Right lobe of liver (tissue), 6 donors: Measurements from ENCODE around the gene ZNF865. TPM values are rescaled to one million over a fixed set of nuclear protein-coding genes. Genes with fewer than 3 reads are reported as not detected.

Experiments used
- ATAC-seq, 4 donors: fragments of 200-7000 bp; cut with Tn5 transposase; one replicate each; pipeline ENCODE4 v1.9.1; 2020; ENCODE audit warnings: mild to moderate bottlenecking in 4 of 4, moderate library complexity in 4 of 4
- DNase-seq, 3 donors: peaks; one replicate each; pipeline ENCODE4 v3.0.0-alpha.2; 2020
- H3K27ac ChIP-seq, 3 donors: fragments of 200-600 bp; one replicate each; pipeline ENCODE4 v1.8.0; 2022
- H3K27me3 ChIP-seq, 2 donors: fragments of 200-600 bp; one replicate each; pipeline ENCODE4 v1.8.0; 2022
- H3K36me3 ChIP-seq, 4 donors: fragments of 200-600 bp; sonication (generic) in 1 of 4; one replicate each; pipeline versions ENCODE4 v1.5.1 to v1.8.0; 2017 to 2022; ENCODE audit warnings: control low read depth in 1 of 4
- H3K4me1 ChIP-seq, 4 donors: fragments of 200-600 bp; sonication (generic) in 1 of 4; one replicate each; pipeline versions ENCODE4 v1.5.1 to v1.8.0; 2017 to 2022; ENCODE audit warnings: control low read depth in 1 of 4
- H3K4me3 ChIP-seq, 3 donors: fragments of 200-600 bp; one replicate each; pipeline ENCODE4 v1.8.0; 2022
- H3K9me3 ChIP-seq, 4 donors: fragments of 200-600 bp; sonication (generic) in 1 of 4; one replicate each; pipeline versions ENCODE4 v1.5.1 to v1.8.0; 2017 to 2022; ENCODE audit warnings: control low read depth in 1 of 4
- POLR2A ChIP-seq: fragments of 450-650 bp; IDR thresholded peaks from one replicate; pipeline ENCODE4 v1.6.1; 2017; ENCODE audit warnings: antibody characterized with exemption, mild to moderate bottlenecking
- WGBS: methylation state at CpG from one replicate; pipeline ENCODE4 v1.1.6; 2018; ENCODE audit warnings: low coverage, low lambda C conversion rate; ENCODE audit not compliant: insufficient coverage; ENCODE audit errors: missing lambda C conversion rate; 5-methylcytosine and 5-hydroxymethylcytosine counted together
- intact Hi-C, 2 donors: fragments of 100-400 bp; cut with DNase I; formaldehyde crosslinking; loops; one replicate each; pipeline versions ENCODE4 v1.11.2 to v1.14.1; 2022
- total RNA-seq, 6 experiments: library from RNA; depleted of rRNA in 2 of 6; stranded (reverse); fragments of >200 nt in 2 of 6; fragmentation: NEBNext Ultra II Directional in 3 of 6; extraction: Animal tissue kit (Norgen Biotek cat#: 25700) in 3 of 6; gene quantifications; one replicate each; pipeline versions ENCODE4 v1.1.0 to v1.2.4, GENCODE V29; 2016 to 2023
- TF ChIP-seq, protein P1 (sequence below), 4 donors: fragments of 200-600 bp in 3 of 4; fragments of 450-650 bp in 1 of 4; IDR thresholded peaks; one replicate each; pipeline versions ENCODE4 v1.5.1 to v1.8.0; 2016 to 2022; ENCODE audit warnings: antibody characterized with exemption in 4 of 4, mild to moderate bottlenecking in 2 of 4
- donor health status: DM: no; HTN: yes; CAD: no.
- donor health status: DM: no; HTN: no; CAD: no.
- donor health status: DM: no; HTN: no; CAD: no.
- donor health status: DM: no; HTN: yes; CAD: no.
- donor health status: DM: no; HTN: yes; CAD: no.

Gene ZNF865
- total RNA-seq, 6 experiments from 2014 or later = 4.2 to 6.0 (median 4.7) TPM

DNA sequence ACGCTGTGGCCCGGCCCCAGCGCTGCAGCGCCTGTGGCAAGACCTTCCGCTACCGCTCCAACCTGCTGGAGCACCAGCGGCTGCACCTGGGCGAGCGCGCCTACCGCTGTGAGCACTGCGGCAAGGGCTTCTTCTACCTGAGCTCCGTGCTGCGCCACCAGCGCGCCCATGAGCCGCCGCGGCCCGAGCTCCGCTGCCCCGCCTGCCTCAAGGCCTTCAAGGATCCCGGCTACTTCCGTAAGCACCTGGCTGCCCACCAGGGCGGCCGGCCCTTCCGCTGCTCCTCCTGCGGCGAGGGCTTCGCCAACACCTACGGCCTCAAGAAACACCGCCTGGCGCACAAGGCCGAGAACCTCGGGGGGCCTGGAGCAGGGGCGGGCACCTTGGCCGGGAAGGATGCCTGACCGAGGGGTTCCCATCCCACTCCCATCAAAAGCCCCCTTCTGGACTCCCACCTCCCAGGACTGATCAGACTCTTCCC, 11.0 kb downstream of the ZNF865 start:
- Histone ChIP-seq H3K4me1 (no peaks in the 10 kb centered on the region), H3K27ac (no peak overlapping the region), H3K4me3 (no peak overlapping the region), H3K27me3 (no peaks in the 10 kb centered on the region), H3K36me3 (peaks cover 0 to 14% (median 0%) of the 10 kb centered on the region in 4 donors), H3K9me3 (no peaks in the 10 kb centered on the region)
- no CpG with 5 or more reads among the region's 38 CpGs for WGBS
- intact Hi-C loops = no loop called here
- TF ChIP-seq, protein P1, sequence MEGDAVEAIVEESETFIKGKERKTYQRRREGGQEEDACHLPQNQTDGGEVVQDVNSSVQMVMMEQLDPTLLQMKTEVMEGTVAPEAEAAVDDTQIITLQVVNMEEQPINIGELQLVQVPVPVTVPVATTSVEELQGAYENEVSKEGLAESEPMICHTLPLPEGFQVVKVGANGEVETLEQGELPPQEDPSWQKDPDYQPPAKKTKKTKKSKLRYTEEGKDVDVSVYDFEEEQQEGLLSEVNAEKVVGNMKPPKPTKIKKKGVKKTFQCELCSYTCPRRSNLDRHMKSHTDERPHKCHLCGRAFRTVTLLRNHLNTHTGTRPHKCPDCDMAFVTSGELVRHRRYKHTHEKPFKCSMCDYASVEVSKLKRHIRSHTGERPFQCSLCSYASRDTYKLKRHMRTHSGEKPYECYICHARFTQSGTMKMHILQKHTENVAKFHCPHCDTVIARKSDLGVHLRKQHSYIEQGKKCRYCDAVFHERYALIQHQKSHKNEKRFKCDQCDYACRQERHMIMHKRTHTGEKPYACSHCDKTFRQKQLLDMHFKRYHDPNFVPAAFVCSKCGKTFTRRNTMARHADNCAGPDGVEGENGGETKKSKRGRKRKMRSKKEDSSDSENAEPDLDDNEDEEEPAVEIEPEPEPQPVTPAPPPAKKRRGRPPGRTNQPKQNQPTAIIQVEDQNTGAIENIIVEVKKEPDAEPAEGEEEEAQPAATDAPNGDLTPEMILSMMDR (IDR thresholded peaks at IDR 0.05) = no peak
- TF ChIP-seq POLR2A = no peak
- DNase-seq (no peak), ATAC-seq (no peak)

DNA sequence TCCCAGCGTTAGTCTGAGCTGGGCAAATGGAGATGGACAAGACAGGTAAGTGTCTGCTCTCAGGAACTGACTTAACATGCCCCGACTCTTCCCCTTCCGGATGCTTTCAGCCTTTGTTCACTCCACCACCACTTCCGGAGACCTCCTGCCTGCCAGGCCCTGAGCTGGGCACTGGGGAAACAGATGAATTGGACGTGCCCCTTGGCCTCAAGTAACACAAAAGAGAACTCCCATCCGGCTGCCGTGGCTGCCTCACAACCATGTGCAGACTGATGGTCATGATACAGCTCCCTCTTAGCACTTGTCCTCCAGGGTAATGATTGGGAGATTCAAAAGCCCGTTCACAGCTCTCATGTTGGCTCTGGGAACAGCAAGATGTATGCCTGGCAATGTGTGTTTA, 12.0 kb downstream of the ZNF865 start:
- no peak for TF ChIP-seq POLR2A
- TF ChIP-seq, protein P1 (IDR thresholded peaks at IDR 0.05) = no peak
- Histone ChIP-seq H3K27ac (no peak overlapping the region), H3K4me3 (no peak overlapping the region), H3K4me1 (no peaks in the 10 kb centered on the region), H3K27me3 (no peaks in the 10 kb centered on the region), H3K36me3 (peaks cover 0 to 14% (median 0%) of the 10 kb centered on the region in 4 donors), H3K9me3 (no peaks in the 10 kb centered on the region)
- no peak for DNase-seq
- WGBS = 90% methylated on average over 4 of the region's 8 CpGs
- no peak for ATAC-seq
- intact Hi-C loops = no loop called here

GRCh38 chr19:55618426-55618825, 13.0 kb downstream of the ZNF865 start:
- intact Hi-C loops = no loop called here
- WGBS = 64% methylated on average over 5 of the region's 7 CpGs
- Histone ChIP-seq H3K9me3 (no peaks in the 10 kb centered on the region), H3K4me1 (no peaks in the 10 kb centered on the region), H3K27me3 (no peaks in the 10 kb centered on the region), H3K4me3 (no peak overlapping the region), H3K27ac (no peak overlapping the region), H3K36me3 (peaks cover 0 to 14% (median 0%) of the 10 kb centered on the region in 4 donors)
- no peak for TF ChIP-seq POLR2A
- TF ChIP-seq, protein P1 (IDR thresholded peaks at IDR 0.05) = no peak
- DNase-seq (no peak), ATAC-seq (no peak)

DNA sequence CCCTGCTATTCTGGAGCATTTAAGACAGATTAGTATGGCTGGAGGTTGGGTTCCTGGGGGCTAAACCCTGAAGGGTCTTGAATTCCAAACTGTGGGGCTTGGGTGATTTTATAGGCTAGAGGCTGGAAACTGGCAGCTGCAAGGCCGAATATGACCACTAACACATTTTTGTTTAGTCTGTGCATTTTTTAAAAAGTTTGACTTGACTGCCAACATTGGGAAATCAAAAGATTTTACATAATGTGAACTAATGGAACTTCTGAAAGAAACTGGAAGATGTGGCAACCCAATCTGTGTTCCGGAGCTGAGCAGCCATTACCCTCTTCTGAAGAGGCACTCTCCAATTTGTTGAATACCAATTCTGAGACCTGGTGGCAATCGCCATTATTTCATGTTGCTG, 13.8 kb downstream of the ZNF865 start:
- H3K4me3 ChIP-seq = no peak overlapping the region
- intact Hi-C loops = no loop called here
- no peaks in the 10 kb centered on the region for H3K27me3 ChIP-seq
- peaks cover 0 to 14% (median 0%) of the 10 kb centered on the region in 4 donors for H3K36me3 ChIP-seq
- no peak overlapping the region for H3K27ac ChIP-seq
- TF ChIP-seq, protein P1 (IDR thresholded peaks at IDR 0.05) = no peak
- no peak for TF ChIP-seq POLR2A
- DNase-seq (no peak), ATAC-seq (no peak)
- 56% methylated on average over 3 of the region's 3 CpGs for WGBS
- H3K4me1 ChIP-seq = peaks cover 0 to 6% (median 0%) of the 10 kb centered on the region in 4 donors
- H3K9me3 ChIP-seq = no peaks in the 10 kb centered on the region
